HG03521 (cell line): Measurements from ENCODE around the gene CRTAC1.

Experiments used
- ATAC-seq: cut with Tn5 transposase; IDR thresholded peaks from one replicate; pipeline ENCODE4 v1.9.1; 2021; ENCODE audit warnings: mild to moderate bottlenecking, moderate library complexity; ENCODE audit not compliant: unreplicated experiment

Gene CRTAC1

DNA sequence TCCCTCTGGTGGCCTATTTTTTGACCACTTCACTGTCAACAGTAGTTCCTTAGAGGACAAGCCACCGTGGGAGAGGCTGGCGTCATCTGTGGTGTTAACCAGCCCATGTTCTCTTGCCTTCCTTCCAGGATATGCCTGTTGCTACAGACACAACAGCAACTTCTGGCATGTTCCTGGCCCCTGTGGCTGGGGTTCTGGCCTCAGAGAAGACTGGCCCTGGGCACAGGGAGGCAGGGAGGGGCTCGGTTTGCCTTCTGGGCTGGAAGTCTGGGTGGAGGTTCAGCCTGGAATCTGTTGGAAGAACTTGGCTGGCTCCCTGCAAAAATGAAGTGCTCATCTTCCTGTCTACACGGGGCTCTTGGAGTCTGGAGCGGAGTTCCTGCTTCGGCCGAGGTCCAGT lies 155.0 kb downstream of the CRTAC1 start:
- ATAC-seq, result no peak

DNA sequence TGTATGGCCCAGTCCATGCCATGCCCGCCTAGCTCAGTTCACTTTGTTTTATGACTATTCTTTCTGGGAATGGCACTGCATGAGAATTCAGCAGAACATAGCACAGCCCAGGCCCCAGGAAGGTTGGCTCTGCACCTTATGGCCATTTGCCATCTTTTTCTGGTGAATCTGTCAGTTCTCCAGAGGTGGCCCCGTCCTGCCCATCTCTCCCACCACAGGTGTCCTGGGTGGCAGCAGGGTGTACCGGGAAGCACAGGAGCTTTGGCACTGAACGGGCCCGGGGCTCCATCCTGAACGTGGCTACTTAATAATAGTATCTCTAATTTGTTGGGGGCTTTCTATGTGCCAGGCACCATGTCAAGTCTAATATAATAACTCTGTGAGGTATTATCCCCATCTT lies 156.1 kb downstream of the CRTAC1 start:
- no peak for ATAC-seq

DNA sequence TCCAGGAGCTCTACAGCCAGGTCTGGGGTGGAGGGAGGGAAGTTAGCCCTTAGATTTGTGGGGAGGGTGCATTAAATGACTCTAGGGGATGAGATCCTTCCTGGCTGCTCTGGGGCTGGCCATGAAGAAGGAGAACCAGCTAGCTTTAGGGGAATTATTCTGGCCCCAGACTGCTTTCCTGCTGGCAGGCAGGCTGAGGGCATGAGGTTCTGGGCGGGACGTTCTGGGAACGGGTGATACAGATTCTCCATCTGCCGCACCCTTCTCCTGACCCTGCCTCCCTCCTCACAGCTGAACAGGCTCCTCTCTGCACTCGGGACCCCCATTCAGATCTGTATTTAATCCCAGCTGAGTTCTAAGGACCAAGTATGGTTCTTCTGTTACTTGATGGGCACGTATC lies 156.9 kb downstream of the CRTAC1 start:
- no peak for ATAC-seq

DNA sequence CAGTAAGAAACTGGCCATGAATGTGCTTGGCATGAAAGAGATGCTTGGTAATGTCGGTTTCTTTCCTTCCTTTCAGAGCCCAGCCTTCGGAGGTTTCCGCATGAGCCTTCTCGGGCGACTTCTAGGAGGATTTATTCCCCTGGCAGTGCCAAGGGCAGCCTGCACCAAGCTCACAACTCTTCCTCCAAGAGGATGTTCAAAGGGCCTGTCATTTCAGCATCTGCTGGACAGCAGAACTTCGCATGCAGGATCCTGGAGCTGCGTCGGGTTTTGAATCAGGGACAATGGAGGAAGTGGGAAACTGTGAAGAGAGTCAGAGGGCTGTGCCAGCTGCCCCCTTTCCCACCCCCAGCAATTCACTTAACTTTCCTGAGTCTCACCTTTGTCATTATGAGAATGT lies 159.4 kb downstream of the CRTAC1 start:
- ATAC-seq, result no peak

DNA sequence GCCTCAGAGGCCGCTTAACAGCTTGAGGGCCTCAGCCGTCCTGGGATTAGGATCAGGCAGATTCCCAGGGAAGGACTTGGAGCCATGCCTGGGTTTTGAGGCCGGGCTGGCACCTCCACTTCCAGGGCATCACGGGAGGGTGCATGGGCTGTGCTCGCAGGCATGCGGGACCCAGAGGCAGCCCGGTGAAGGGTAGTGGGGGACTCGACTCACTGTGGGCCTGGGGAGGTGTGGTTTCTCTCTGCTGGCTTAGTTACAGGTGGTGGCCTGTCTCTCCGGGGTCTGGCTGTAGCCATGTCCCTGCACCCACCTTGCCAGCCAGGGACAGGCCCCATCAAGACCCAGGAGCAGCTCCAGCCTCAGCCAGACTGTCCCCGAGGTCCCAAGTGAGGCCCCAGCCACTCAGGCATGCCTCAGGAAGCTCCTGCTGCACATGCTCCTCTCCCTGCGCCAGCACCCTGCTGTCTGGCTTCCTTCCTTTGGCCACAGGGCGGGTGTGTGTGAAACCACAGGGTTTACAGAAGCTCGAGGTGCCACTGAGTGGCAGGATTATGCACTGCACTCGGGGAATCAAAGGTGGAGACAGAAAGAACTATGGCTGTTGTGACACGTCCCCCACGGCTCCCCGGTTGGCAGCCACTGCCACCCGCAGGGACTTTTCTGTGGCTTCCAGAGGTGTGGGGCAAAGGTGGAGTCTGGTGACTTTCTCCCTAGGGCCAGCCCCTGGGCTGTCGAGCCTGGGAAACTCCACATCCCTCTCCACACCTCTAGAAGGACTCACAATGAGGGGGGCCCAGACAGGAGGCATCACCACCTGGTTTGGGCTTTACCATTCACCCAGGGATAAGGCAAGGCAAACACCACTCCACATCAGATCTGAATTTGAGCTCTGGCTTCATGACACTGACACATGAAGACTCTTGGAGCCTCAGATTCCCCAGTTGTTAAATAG lies 161.1 kb downstream of the CRTAC1 start:
- peak; percentile 86 for ATAC-seq

DNA sequence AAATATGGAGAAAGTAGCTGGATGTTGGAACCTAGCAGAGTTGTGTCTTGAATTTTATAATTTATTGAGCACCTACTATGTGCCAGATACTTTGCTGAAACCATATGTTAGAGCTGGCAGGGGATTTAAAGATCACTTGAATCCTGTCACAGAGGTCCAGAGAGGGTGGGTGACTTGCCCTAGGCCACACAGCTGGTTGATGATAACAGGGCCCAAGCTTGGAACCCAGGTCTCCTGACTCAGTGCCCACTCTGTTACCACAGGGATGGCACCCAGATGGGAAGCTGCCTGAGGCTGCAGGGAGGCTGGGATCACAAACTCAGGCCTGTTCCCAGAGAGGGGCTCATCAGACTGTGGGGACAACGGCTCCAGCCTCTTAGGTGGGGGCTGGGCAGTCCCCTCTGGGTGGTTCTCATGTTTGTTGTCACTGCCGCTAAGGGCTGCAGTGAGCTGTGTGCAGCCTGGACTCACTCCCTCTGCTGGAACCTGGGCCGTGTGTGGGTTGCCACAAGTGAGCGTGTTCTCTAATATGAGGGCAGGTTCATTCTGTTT lies 162.2 kb downstream of the CRTAC1 start:
- ATAC-seq, result no peak

DNA sequence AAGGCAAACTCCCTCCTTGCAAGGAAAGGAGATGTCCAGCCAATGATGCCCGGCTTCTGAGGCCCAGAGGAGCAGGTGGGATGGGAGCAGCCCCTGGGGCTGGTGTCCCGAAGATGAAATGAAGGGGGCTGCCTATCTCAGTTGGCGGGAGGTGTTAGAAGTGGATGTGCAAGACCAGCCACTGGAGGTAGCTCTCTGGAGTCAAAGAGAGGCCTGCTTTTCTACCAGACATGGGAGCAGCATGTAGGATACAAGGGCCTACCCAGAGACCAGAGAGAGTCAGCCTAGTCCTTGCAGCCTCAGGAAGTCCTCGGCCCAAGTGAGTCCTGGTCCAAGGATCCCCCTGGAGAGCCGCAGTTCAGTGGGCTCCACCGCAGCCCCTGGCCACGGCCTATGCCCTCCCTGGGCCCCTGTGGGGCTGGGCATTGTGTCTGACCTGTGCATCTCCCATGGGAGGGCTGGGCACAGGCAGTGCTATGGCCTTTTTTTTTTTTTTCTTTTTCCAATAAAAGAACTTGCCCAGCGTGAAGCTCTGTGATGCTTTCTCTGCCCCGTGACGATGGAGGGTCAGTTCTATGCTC lies 163.1 kb downstream of the CRTAC1 start:
- ATAC-seq, result no peak

DNA sequence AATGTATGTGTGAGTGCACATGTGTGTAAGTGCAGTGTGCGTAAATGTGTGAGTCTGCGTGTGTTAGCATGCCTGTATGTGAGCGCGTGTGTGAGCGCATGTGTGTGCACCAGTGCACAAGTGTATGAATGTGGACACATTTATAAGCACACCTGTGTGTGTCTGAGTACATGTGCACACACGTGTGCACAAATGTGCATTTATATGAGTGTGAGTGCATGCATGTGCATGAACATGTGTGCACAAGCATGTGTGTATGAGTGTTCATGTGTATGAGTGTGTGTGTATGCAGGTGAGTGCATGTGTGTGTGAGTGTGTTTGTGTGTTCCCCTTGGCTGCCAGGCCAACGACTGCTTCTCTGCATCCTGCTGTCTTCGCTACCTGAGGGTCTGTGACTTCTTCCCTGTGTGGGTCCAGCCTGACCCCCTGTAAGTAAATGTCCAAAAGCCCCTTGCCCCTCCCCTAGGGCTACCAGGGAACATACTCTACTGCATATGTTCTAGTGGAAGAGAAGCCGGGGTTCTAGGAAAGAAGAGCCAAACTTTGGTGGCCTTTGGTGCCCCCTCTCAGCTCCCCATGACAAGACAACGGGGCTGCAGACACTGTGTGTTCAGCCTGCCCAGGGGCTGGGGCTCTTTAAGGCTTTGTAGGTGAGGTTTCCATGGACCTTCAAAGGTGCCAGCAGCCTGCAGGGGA lies 163.7 kb downstream of the CRTAC1 start:
- no peak for ATAC-seq

DNA sequence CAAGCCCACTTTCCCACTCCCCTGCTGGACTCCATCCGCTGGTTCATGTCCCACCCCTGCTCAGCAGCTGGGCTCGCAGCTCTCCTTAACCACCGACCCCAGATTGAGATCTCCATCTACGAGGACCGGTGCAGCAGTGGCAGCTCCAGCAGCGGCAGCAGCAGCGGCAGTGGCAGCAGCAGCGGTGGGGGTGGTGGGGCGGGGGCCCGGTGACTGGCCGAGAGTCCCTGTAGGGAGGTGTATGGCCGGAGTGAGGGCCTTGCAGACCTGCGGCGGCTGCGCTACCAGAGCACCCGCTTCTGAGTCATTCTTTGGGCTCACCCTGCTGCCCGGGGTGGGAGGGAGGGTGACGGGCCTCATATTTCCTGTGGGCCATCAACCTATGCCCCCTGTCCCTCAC lies 164.9 kb downstream of the CRTAC1 start:
- no peak for ATAC-seq

DNA sequence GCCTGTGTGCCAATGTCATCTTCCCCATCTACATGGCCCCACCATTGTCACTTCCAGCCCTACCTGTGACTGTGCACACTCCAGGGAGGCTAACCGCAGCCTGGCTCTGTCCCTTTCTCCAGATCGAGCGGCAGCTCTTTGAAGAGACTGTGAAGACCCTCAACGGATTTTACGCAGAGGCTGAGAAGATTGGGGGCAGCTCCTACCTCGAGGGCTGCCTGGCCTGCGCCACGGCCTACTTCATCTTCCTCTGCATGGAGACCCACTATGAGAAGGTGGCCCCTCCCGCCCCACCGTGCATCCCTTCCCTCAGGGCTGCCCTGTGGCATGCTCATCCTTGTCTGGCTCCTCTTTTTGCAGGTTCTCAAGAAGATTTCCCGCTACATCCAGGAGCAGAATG lies 166.6 kb downstream of the CRTAC1 start:
- ATAC-seq, result no peak

DNA sequence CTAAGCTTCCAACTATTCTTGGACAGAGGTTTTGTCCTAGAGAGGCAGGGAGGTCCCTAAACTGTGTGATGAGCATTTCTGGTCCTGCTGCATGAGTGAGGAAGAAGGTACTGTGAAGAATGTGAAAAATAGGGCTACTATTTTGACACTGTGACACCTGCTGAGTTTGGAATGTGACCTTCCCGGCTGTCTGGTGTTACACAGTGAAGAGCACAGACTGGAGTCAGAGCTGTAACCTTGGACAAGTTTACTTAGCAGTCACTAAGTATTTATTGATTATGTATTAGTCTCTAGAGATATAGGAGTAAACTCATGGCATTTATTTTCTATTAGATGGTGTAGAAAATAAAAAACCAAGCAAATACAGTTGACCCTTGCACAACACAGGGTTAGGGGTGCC lies 168.5 kb downstream of the CRTAC1 start:
- ATAC-seq, result no peak

DNA sequence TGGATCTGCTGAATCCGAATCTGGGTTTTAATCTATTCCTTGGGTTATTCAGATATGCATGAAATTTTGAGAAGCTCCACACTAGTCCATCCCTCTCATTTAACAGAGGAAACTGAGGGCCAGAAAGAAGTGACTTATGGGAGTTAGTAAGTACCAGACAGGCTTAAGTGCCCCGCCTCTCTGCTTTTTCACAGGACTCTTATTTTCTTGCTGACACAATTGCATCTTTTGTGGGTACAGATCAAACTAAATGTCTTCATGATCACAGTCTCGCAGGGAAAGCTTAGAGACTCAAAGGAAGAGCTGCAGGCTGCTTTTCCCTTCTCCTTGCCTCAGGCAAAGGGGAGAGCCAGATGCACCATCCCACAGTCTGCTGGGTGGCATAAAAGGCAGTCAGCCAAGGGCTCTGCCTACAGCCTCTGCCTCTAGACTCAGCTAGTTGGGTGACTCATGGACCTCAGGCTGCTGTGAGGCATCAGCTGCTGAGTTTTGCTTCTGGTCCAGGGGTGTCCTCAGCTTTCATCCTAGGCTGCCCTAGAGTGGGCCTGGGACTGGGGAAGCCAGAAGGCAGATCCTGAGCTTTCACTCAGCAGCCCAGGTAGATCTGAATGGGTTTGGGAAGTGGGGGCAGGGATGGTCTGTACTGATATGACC lies 169.2 kb downstream of the CRTAC1 start:
- ATAC-seq, result no peak

DNA sequence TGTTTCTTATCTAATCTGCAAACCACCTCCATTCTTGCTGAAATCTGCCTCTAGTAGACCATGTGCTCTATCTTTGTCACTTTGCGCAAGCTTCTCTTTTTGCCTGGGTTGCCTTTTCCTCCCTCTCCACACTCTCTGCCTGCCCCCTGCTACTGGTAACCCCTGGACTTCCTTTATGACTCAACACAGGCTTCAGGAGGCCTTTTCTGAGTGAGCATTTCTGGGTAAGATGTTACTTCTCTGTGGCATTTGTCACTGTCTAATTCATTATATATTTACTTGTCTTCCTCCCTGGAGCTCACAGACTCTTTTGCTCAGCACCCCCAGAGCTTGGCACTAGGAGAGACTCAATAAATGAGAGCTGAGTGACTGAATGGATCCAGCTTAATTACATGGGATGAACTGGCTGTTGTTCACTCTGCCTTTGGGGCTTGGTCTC lies 172.4 kb downstream of the CRTAC1 start:
- no peak for ATAC-seq

DNA sequence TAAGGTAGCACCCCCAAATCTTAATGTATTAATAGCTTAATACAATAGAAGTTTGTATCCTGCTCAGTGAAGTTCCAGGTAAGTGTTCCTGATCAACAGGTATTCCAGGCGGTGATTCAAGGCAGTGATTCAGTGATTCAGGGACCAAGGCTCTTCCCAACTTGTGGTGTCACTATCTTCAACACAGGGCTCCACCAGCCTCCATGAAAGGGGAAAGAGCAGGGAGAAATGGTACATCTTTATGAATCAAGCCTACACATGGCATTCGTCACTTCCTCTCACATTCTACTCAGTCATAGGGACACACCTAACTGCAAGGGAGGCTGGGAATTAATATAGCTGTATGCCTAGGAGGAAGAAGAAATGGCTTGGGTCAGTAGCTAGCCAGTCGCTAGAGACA lies 175.7 kb downstream of the CRTAC1 start:
- ATAC-seq, result no peak

DNA sequence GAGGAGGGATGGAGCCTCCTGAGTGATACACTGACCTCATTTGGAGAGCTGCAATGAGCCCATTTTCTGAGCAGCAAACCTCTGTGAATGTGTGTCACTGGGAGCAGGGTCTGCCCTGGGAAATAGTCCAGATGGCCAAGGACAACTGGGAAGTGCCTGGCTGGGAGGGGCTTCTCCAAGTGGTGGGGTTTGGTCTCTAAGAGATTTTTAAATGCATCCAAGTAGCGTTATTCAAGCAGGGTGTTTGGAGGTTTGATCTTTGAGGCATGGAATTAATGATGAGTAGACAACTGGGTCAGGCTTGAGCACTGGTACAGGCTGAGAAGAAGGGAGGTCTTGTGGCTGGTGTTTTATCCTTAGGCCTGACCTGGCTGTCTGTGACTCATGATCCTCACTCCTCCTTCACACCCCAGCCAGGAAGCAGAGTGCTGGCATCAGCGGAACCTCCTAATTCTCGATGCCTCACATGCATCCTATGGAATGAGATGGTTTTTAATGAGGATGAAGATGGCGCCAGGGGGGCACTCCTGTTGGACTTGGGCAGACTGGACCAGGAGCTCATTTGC lies 177.5 kb downstream of the CRTAC1 start:
- ATAC-seq, result no peak

DNA sequence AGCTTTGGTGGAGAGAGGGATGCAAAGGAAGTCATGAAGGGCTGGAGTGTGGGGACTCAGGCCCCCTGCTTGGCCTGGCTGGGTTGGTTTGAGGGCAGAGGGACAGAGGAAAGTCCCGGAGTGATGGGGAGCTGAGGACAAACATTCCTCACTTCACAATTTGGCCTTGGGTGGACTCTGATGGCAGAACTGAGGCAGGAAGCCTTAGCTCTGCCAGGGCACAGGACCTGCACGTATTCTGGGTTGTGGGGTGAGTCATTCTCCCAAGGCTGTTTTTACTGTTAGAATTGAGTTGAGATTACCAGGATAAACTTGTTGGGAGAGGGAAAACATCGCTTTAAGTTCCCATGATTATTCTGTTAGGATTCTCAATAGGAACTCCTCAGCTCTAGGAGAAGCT lies 178.1 kb downstream of the CRTAC1 start:
- no peak for ATAC-seq

DNA sequence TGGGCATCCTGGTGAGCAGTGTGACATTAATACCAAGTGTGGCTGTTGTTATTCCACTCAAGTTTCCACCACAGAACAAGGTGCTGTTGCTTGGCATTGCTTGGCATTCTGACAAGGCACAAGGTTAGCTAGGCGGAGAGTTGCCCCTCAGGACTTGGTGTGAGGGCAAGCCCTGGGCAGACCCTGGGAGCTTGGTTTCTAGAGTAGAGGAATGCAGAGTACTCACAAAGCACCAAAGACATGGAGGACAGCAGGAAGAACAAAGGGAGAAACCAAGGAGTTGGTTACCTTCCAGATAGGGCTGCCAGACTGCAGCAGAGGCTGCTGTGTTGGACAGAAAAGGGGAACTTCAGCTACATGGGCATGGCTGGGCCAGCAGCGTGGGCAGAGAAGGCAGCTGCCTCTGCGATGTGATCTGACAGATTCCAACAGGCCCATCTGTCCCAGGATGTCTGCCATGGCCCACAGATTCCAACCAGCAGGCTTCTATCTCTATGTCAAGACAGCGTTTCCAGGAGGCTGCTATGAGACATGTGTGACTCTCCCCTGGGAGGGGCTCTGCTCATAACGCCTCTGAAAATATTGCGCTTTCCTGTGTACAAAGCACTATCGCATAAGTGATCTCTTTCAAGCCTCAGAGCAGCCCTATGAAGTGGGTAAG lies 178.9 kb downstream of the CRTAC1 start:
- no peak for ATAC-seq

DNA sequence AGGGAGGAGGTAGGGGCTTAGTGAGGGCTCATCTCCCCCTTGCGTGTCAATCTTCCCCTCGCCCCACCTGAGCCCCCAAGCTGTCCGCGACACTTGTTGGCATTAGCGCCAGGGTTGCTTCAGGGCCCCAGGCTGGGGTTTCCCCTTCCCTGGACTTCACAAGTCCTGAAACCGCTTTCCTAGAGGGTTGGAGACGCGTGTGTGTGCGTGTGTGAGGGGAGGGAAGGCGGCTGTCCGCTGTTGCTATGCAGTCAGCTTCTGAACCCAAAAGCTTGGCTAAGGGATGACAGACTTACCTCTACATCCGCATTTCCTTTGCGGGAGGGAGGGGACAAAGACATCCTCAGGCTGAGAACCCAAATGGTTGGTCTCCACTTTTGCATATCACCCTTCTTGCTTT lies 180.0 kb downstream of the CRTAC1 start:
- no peak for ATAC-seq

DNA sequence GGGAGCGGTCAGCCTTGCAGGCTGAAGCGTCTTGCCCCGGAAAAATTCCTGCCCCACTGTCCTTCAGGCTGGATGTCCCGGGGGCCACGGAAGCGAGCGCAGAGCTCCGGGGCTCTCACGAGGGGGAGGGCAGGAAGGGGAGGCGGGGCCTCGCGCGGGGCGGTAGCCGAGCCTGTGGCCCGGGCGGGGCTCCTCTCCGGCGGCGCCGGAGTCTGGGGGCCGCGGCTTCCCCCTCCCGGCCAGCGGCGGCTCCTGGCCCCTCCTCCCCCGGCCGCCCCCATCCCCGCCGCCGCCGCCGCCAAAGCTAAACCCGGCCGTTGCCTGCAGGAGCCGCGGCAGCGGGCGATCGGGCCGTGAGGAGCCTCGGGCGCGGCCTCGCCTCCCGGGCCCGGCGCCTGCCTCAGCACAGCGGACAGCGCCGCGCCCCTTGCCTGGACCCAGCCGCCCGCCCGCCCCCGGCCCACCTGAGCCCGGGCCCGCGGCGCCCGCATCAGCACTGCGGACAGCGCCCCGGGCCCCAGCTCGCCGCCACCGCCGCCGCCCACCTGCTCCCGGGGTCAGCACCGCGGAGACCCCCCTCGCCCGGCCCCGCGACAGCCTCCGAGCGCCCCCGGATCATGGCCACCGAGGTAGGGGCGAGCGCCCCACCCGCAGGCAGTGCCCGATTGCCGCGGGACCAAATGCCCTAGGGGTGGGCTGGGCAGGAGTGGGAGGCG lies 180.6 kb downstream of the CRTAC1 start, which contains the start of gene GOLGA7B:
Gene GOLGA7B, plus strand, starts transcription at position 157 of the 716 bp plus-strand sequence. Its CDS starts 461 bp downstream, at position 618.
- peak; percentile 71 for ATAC-seq
